ENCODE measurements around the gene MX2.

DNA sequence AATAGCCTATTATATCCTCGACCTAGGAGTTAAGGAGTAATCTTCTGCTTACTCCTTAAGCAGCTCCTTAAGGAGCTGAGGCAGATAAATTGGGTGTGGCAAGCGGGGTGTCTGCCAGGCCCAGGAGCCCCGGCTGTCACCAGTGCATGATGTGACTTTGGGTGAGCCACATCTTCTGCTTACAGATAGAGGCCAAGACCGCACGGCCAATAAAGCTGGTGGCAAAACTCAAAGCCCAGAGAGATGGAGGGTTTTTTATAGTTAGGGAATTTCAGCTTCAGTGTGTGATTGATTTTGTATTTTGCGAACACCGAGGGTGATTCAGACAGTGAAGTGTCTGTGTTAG, 9.8 kb downstream of the MX2 start:
- TF ChIP-seq TRIM28 (IDR thresholded peaks at IDR 0.05; ENCODE audit: borderline replicate concordance, low read length) (no peak), ZNF621 (tag by site-specific recombination; IDR thresholded peaks at IDR 0.05) (no peak)
- TF ChIP-seq, protein P1, sequence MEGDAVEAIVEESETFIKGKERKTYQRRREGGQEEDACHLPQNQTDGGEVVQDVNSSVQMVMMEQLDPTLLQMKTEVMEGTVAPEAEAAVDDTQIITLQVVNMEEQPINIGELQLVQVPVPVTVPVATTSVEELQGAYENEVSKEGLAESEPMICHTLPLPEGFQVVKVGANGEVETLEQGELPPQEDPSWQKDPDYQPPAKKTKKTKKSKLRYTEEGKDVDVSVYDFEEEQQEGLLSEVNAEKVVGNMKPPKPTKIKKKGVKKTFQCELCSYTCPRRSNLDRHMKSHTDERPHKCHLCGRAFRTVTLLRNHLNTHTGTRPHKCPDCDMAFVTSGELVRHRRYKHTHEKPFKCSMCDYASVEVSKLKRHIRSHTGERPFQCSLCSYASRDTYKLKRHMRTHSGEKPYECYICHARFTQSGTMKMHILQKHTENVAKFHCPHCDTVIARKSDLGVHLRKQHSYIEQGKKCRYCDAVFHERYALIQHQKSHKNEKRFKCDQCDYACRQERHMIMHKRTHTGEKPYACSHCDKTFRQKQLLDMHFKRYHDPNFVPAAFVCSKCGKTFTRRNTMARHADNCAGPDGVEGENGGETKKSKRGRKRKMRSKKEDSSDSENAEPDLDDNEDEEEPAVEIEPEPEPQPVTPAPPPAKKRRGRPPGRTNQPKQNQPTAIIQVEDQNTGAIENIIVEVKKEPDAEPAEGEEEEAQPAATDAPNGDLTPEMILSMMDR (tag by site-specific recombination; IDR thresholded peaks at IDR 0.05), result no peak
- TF ChIP-seq, protein P2, sequence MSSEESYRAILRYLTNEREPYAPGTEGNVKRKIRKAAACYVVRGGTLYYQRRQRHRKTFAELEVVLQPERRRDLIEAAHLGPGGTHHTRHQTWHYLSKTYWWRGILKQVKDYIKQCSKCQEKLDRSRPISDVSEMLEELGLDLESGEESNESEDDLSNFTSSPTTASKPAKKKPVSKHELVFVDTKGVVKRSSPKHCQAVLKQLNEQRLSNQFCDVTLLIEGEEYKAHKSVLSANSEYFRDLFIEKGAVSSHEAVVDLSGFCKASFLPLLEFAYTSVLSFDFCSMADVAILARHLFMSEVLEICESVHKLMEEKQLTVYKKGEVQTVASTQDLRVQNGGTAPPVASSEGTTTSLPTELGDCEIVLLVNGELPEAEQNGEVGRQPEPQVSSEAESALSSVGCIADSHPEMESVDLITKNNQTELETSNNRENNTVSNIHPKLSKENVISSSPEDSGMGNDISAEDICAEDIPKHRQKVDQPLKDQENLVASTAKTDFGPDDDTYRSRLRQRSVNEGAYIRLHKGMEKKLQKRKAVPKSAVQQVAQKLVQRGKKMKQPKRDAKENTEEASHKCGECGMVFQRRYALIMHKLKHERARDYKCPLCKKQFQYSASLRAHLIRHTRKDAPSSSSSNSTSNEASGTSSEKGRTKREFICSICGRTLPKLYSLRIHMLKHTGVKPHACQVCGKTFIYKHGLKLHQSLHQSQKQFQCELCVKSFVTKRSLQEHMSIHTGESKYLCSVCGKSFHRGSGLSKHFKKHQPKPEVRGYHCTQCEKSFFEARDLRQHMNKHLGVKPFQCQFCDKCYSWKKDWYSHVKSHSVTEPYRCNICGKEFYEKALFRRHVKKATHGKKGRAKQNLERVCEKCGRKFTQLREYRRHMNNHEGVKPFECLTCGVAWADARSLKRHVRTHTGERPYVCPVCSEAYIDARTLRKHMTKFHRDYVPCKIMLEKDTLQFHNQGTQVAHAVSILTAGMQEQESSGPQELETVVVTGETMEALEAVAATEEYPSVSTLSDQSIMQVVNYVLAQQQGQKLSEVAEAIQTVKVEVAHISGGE (tag by site-specific recombination; conservative IDR thresholded peaks at IDR 0.05; ENCODE audit: low read depth), result no peak
- TF ChIP-seq, protein P3, sequence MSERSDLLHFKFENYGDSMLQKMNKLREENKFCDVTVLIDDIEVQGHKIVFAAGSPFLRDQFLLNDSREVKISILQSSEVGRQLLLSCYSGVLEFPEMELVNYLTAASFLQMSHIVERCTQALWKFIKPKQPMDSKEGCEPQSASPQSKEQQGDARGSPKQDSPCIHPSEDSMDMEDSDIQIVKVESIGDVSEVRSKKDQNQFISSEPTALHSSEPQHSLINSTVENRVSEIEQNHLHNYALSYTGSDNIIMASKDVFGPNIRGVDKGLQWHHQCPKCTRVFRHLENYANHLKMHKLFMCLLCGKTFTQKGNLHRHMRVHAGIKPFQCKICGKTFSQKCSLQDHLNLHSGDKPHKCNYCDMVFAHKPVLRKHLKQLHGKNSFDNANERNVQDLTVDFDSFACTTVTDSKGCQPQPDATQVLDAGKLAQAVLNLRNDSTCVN (tag by site-specific recombination; optimal IDR thresholded peaks at IDR 0.05), result no peak
